Fibroblast of pulmonary artery (primary cell): ENCODE measurements around the gene P2RY13.

Source experiments
- DNase-seq: peaks from one replicate; pipeline ENCODE4 v3.0.0-alpha.2; 2010; ENCODE audit warnings: low read depth
- H3K4me3 ChIP-seq: replicated peaks from 2 replicates; pipeline ENCODE4 v1.5.1; 2011; ENCODE audit warnings: low read depth, mild to moderate bottlenecking, control low read depth, low read length, moderate library complexity
- CTCF ChIP-seq: IDR thresholded peaks from 2 replicates; pipeline ENCODE4 v1.5.1; 2011; ENCODE audit warnings: mild to moderate bottlenecking, control low read depth, low read length, inconsistent platforms; ENCODE audit errors: missing control alignments

P2RY13 gene

GRCh38 chr3:151346292-151346691, 16.9 kb upstream of the P2RY13 start:
- TF ChIP-seq CTCF: no peak
- H3K4me3 ChIP-seq: no peak overlapping the region
- DNase-seq: no peak

- no peak for TF ChIP-seq CTCF
- no peak overlapping the region for H3K4me3 ChIP-seq
- peak; percentile 62 for DNase-seq
Measured at GRCh38 chr3:151345859-151346258, 16.5 kb upstream of the P2RY13 start.

GRCh38 chr3:151331696-151332095, 2.3 kb upstream of the P2RY13 start:
- H3K4me3 ChIP-seq: no peak overlapping the region
- no peak for DNase-seq
- TF ChIP-seq CTCF: no peak

GRCh38 chr3:151330899-151331298, 1.6 kb upstream of the P2RY13 start:
- TF ChIP-seq CTCF: no peak

DNA sequence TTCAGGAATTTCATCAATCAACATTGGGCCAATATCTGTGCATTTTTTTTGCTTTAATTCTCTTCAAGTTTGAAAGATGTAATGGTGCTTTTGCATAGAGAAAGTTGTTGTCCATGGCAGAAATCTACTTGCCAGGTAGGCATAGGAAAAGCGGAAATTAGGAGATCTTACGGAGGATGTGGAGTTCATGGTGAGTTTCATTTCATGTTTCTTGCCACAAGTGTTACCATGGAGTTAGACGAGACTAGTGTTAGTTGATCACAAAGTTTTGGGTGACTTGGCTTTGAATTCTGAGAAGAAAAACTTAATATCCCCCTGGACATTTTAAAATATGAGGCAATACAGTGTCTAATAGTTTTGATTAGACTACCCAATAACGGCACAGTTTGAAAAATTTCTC, 1.0 kb upstream of the P2RY13 start:
- no peak for DNase-seq
- no peak overlapping the region for H3K4me3 ChIP-seq
- TF ChIP-seq CTCF: no peak

More at GRCh38 chr3:151330899-151331298, 1.6 kb upstream of the P2RY13 start:
- no peak overlapping the region for H3K4me3 ChIP-seq
- DNase-seq: peak; percentile 46

GRCh38 chr3:151328298-151328995, 902 bp downstream of the P2RY13 start:
- no peak overlapping the region for H3K4me3 ChIP-seq
- TF ChIP-seq CTCF: no peak
- DNase-seq: peak; percentile 47
